GM19193 (cell line): ENCODE results near the gene QSOX1.
A peak's percentile ranks its signal among the peaks of the same experiment; 100 is the strongest.

ENCODE experiments used
- POLR2A ChIP-seq: IDR thresholded peaks from 4 replicates; pipeline ENCODE4 v1.6.1; 2011; ENCODE audit not compliant: insufficient read depth, insufficient read length; ENCODE audit errors: extremely low read depth

Gene QSOX1

DNA sequence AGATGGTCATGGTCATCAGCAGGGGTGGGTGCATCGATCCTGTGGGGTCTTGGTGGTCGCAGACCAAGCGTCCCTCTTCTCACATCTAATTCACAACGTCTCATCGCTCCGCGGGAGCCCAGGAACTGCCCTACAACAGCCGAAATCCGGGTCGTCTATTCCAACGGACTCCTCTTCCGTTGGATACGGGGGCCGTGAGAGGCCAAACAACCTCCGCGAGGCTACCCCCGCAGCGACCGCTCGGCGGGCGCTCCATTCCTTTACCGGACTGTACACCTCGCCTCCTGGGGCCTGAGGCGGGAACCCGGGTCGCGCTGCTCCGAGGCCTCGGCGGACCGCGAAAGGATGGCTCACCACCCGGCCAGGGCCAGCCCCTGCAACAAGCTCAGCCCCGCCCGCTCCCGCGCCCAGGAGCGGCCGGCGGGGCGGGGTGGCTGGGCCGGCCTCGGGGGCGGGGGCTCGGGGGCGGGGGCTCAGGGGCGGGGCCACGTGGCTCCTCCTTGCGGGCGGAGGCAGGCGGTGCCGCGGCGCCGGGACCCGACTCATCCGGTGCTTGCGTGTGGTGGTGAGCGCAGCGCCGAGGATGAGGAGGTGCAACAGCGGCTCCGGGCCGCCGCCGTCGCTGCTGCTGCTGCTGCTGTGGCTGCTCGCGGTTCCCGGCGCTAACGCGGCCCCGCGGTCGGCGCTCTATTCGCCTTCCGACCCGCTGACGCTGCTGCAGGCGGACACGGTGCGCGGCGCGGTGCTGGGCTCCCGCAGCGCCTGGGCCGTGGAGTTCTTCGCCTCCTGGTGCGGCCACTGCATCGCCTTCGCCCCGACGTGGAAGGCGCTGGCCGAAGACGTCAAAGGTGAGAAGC is at the start of gene QSOX1:
TSS of gene QSOX1 (plus strand) at position 545 of the 857 bp plus-strand sequence. CDS start at position 584, 39 bp downstream.
- peak; percentile 67 for TF ChIP-seq POLR2A

- no peak for TF ChIP-seq POLR2A
Observed at GRCh38 chr1:180112091-180112490, 42.6 kb upstream of the QSOX1 start.

DNA sequence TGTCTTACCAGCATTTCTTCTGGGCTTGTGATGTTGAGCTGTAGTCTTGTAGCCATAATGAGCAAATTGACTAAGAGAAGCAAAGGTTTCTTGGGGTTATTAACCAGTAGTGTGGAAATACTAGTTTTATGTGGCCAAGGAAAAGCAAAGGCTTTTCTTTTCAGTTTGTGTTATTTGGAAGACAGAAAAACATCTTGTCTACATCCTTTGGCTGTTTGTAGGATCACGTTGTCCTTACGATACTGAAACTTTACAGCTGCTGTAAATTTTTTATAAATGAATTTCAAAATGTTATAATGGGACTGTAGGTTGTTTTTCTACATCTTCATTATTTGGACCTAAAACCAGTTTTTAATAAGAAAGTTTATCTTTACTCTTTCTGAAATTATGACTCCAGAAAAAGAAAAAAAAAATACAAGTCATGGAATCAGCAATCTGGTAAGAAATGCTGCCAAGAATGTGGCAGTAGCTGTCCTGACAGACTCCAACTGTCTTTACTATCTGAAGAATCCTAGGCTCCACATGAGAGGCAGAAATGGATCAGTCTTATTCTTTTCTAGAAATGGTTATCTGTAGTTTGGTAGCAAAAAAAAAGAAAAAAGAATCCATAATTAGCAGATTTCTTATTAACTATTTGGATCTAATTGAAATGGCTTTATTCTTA is 41.6 kb upstream of the QSOX1 start:
- TF ChIP-seq POLR2A = no peak

- TF ChIP-seq POLR2A = no peak
Observed at GRCh38 chr1:180114396-180114945, 40.2 kb upstream of the QSOX1 start.

DNA sequence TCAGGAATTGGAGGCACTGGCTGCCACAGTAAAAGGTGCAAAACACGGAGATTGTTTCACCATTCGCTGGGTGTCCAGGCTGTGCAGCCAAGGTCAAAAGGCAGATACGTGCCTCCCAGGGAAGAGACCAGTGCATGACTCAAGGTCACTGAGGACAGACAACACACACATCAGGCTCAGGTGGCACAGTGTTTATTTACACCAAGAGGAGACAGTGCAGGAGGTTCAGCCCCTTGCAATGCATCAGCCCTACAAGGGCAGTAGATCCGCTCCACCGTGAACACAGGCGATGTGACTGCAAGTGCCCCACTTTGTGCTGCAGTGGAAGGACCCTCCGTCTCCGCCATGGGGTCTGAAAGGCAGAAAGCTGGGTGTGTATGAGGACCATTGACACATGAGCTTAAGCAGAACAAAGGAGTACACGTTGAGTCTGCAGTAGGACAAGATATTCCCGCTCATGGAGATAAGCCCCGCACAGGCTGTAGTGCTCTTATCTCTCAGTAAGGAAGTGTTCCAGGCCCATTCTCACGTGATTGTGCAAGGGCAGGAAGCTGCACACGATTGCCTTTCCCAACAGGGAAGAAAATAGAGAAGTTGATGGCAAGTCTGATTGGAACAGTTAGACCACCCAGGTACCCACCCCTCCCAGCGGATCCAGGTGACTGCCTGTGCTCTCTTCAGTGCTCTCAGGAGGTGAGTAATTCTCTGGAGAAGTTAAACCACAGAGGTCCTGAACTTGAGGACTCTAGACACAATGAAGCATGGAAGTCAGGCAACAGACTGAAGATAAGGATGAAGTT is 37.5 kb upstream of the QSOX1 start:
- no peak for TF ChIP-seq POLR2A

DNA sequence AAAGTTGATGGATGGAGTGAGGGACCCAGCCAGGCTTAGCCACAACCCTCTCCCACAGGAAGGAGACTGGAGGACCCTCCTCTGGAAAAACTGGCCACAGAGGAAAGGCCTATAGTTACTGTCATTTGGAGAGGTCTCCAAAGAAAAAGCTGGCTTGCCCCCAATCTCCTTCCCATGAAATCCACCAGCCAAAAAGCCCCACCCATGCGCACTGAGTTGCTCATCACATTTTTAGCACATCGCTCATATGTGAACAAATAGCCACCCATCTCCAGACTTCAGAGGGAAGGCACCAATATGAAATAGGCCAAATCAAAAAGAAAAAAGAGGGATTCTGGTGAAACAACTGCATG is 36.9 kb upstream of the QSOX1 start:
- no peak for TF ChIP-seq POLR2A

DNA sequence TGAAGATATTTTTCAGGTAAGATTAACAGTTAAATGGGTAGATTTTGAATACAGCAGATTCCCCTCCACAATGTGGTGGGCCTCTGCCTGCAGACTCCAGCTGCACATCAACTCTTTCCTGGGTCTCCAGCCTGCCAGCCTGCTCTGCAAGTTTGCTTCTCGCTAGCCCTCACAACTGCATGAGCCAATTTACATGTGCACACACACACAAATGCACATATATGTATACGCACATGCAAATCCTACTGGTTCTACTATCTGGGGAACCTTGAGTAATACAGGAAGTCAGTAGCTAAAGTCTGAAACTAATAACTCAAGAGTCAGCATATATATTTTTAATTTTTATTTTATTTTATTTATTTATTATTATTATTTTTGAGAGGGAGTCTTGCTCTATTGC is 34.8 kb upstream of the QSOX1 start:
- TF ChIP-seq POLR2A = no peak

DNA sequence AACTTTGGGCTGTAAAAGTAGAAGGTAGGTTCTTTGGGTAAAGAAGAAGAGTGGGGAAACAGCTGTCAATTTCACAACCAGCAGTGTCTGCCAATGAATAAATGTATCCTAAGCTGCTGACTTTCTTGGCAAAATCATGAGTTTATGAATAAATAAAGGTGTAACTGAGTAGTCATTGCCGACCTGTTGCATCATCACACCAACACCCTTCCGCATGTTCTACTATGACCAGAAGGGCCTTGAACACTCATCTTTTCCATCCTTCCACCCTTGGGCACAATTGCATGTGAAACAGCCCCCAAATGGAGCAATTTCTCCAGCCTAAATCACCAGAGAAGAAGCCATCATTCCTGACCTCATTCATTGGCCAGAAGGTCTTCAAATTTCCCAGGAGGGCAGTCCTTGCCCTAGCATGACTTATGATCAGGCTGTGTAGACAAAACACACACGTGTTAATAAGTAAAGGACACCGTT is 31.2 kb upstream of the QSOX1 start:
- no peak for TF ChIP-seq POLR2A

- TF ChIP-seq POLR2A = no peak
Observed at GRCh38 chr1:180130651-180131050, 24.0 kb upstream of the QSOX1 start.

DNA sequence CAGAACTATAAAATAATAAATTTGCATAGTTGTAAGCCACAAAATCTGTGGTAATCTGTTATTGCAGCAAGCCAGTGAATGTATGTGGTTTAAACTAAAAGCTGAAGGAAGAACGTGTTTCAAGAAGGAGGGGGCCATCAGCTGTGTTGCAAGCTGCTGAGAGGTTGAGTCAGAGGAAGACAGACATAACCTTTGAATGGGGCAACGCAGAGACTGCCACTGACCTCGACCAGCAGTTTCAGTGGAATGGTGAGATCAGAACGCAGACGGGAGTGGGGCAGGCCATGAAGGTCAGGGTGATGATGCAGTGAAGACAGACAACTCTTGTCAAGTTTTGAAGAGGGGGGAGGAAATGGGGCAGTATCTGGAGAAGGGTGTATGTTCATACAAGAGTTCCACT is 23.2 kb upstream of the QSOX1 start:
- no peak for TF ChIP-seq POLR2A

DNA sequence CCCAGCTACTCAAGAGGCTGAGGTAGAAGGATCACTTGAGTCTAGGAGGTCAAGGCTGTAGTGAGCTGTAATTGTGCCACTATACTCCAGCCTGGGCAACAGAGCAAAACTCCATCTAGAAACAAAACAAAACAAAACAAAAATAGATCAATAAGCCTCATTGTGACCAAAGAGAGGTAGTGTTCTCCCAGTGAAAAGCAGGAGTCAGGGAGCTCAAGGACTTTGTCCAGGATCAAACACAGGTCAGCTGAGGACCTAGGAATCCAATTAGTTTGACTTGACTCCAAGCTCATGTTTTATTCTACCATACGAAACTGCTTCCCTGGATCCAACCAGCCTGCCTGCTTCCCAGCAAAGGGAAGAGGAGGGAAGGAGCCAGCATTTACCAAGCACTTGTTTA is 21.5 kb upstream of the QSOX1 start:
- no peak for TF ChIP-seq POLR2A

- no peak for TF ChIP-seq POLR2A
Observed at GRCh38 chr1:180135535-180135934, 19.1 kb upstream of the QSOX1 start.

DNA sequence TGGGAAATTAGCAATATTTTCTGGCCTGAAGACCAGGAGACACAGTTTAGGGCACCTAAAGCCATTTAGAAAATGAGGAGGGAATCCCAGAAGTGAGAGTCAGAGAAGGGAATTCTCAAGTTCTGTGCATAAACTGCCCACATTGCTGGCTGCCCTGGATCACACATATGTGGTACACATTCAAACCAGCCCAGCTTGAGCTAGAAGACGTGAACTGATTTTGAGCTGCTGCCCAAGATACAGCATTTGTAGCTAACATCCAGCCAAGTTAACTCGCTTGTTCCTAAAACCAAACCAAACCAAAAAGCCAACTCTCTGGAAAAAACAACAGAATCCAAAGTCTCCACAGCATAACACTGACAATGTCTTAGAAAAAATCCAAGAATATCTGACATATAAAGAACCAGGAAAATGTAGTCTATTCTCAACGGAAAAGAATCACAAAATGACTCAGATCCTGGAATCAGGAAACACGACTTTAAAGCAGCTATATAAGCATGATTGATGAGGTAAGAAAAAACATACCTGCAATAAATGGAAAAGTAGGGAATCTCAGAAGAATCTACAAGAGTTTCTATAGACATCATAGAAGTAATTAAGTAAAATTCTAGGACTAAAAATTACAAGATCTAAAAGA is 18.2 kb upstream of the QSOX1 start:
- no peak for TF ChIP-seq POLR2A

DNA sequence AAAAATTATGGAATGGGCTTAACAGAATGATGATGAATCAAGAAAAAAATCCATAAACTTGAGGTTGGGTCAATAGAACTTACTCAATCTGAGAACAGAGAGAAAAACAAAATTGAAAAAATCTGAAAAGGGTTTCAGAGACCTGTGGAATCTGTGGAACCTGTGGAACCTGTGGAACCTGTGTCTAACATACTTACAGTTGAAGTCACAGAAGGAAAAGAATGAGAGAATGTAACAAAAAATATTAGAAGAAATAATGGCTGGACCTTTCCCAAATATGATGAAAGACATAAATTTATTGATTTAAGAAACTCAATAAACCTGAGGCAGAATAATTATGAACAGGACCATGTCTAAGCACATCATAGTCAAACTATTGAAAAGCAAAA is 17.7 kb upstream of the QSOX1 start:
- TF ChIP-seq POLR2A = no peak
